ENCODE data around the gene TFPI. TPM values are rescaled to one million over a fixed set of nuclear protein-coding genes. Genes with fewer than 3 reads are reported as not detected.

TFPI gene
- total RNA-seq, 6 experiments from 2014 or later = 145 to 223 (median 189) TPM

DNA sequence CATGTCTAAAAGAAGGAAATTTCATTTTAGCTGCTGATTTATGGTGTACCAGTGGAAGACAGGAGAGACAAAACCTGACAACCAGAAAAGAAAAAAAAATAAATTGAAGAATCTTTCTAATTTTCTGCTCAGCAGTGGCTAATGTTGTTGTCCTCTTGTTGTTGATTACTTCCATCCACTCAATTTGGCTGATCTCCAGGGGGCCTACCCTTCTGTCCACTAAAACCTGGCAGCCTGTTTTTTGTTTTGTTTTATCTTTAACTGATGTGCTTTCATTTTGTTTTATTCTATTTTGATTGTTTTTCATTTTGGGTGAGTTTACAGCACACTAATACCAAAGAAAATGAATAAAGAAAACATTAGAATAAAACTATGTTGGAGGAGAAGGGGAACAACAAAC is 27.4 kb downstream of the TFPI start:
- Histone ChIP-seq H3K36me3 (peaks cover 0 to 6% (median 2%) of the 10 kb centered on the region in 4 donors), H3K27me3 (no peaks in the 10 kb centered on the region), H3K4me1 (peaks cover 0 to 42% (median 13%) of the 10 kb centered on the region in 4 donors), H3K9me3 (no peaks in the 10 kb centered on the region), H3K27ac (peak overlapping the region; percentile 37 to 57 (median 39)), H3K4me3 (no peak overlapping the region)
- no peak for DNase-seq
- TF ChIP-seq POLR2A (IDR thresholded peaks at IDR 0.05) = no peak
- TF ChIP-seq, protein P1, sequence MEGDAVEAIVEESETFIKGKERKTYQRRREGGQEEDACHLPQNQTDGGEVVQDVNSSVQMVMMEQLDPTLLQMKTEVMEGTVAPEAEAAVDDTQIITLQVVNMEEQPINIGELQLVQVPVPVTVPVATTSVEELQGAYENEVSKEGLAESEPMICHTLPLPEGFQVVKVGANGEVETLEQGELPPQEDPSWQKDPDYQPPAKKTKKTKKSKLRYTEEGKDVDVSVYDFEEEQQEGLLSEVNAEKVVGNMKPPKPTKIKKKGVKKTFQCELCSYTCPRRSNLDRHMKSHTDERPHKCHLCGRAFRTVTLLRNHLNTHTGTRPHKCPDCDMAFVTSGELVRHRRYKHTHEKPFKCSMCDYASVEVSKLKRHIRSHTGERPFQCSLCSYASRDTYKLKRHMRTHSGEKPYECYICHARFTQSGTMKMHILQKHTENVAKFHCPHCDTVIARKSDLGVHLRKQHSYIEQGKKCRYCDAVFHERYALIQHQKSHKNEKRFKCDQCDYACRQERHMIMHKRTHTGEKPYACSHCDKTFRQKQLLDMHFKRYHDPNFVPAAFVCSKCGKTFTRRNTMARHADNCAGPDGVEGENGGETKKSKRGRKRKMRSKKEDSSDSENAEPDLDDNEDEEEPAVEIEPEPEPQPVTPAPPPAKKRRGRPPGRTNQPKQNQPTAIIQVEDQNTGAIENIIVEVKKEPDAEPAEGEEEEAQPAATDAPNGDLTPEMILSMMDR (IDR thresholded peaks at IDR 0.05) = no peak
- intact Hi-C loops (cut with DNase I) = no loop called here
- ATAC-seq = peak; percentile 15 to 61 (median 44)

DNA sequence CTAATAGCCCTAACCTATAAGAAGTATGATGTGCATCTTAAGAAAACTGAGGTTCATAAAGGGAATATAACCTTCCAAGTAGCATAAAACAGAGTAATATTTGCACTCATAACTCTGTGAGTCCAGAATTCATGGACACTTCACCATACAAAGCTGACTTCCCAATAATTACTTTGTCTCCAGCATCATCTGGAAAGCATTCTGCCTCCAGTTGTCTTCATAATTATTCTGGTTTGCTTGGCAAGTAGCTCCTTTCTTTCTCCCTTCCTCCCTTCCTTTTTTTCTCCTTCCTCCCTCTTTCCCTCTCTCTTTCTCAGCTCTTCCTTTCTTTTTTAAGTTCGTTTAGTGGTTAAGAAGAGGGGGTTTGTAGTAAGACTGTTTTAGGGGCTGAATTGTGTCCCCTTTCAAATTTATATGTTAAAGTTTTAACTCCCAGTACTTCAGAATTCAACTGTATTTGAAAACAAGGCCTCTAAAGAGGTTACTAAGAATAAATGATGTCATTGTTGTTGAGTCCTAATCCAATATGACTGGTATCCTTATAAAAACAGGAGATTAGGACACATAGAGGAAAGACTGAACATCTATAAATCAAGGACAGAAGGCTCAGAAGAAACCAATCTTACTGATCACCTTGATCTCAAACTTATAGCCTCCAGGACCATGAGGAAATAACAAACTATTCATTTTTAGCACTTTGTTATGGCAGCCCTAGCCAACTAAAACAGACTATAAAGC is 28.9 kb downstream of the TFPI start:
- WGBS (ENCODE audit: insufficient coverage, low coverage, low lambda C conversion rate, missing lambda C conversion rate) = 100% methylated on average over 1 of the region's 1 CpG
- Histone ChIP-seq H3K4me3 (no peak overlapping the region), H3K27me3 (no peaks in the 10 kb centered on the region), H3K9me3 (no peaks in the 10 kb centered on the region), H3K27ac (no peak overlapping the region), H3K36me3 (peaks cover 0 to 9% (median 3%) of the 10 kb centered on the region in 4 donors), H3K4me1 (peaks cover 0 to 34% (median 13%) of the 10 kb centered on the region in 4 donors)
- intact Hi-C loops (cut with DNase I) = no loop called here
- no peak for ATAC-seq
- no peak for DNase-seq
- TF ChIP-seq, protein P1 (IDR thresholded peaks at IDR 0.05) = no peak
- TF ChIP-seq POLR2A (IDR thresholded peaks at IDR 0.05) = no peak

DNA sequence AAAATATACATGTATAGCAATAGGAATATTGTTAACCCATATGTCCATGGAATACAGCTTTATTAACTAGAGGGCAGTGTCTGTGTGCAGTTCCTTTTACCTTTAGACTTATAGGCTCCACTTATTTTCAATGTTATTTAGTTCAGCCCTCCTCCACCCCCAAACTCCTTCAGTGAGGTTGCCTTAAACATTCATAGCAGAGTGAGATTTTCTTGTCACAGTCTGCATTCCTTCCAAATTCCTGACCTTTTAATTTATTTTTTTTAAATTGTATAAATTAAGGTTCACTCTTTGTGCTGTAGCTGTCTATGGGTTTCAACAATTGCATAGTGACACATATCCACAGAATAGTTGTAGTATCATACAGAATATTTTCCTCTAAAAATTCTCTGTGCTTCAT is 30.9 kb downstream of the TFPI start:
- peaks cover 0 to 11% (median 7%) of the 10 kb centered on the region in 4 donors for H3K36me3 ChIP-seq
- TF ChIP-seq POLR2A (IDR thresholded peaks at IDR 0.05) = no peak
- TF ChIP-seq, protein P1 (IDR thresholded peaks at IDR 0.05) = no peak
- DNase-seq (no peak), ATAC-seq (no peak)
- intact Hi-C loops (cut with DNase I) = no loop called here
- no peaks in the 10 kb centered on the region for H3K9me3 ChIP-seq
- no peak overlapping the region for H3K27ac ChIP-seq
- no peaks in the 10 kb centered on the region for H3K27me3 ChIP-seq
- peaks cover 0 to 20% (median 7%) of the 10 kb centered on the region in 4 donors for H3K4me1 ChIP-seq
- H3K4me3 ChIP-seq = no peak overlapping the region

DNA sequence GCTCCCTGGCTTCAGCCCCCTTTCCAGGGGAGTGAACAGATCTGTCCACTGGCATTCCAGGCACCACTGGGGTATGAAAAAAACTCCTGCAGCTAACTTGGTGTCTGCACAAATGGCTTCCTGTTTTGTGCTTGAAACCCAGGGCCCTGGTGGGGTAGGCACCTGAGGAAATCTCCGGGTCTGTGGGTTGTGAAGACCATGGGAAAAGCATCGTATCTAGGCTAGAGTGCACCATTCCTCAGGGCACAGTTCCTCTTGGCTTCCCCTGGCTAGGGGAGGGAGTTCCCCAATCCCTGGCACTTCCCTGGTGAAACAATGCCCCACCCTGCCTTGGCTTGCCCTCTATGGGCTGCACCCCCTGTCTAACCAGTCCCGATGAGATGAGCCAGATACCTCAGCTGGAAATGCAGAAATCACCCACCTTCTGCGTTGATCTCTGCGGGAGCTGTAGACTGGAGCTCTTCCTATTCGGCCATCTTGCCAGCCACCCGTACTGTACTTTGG is 34.1 kb downstream of the TFPI start:
- TF ChIP-seq, protein P1 (IDR thresholded peaks at IDR 0.05) = no peak
- DNase-seq = no peak
- Histone ChIP-seq H3K27ac (no peak overlapping the region), H3K9me3 (no peaks in the 10 kb centered on the region), H3K4me3 (no peak overlapping the region), H3K27me3 (no peaks in the 10 kb centered on the region), H3K36me3 (peaks cover 0 to 11% (median 7%) of the 10 kb centered on the region in 4 donors), H3K4me1 (no peaks in the 10 kb centered on the region)
- 98% methylated on average over 5 of the region's 7 CpGs for WGBS (ENCODE audit: insufficient coverage, low coverage, low lambda C conversion rate, missing lambda C conversion rate)
- intact Hi-C loops (cut with DNase I) = no loop called here
- peak in 2 of 4 donors; percentile 36 to 43 for ATAC-seq
